ENCODE results near the gene MMADHC.

- TF ChIP-seq STAT5B (CRISPR knock-in tag; IDR thresholded peaks at IDR 0.05) (no peak), SOX6 (IDR thresholded peaks at IDR 0.05) (no peak), HES1 (IDR thresholded peaks at IDR 0.05; ENCODE audit: low read depth) (no peak), CTCF (IDR thresholded peaks at IDR 0.05 in 2 of 3, conservative IDR thresholded peaks at IDR 0.05 in 1 of 3; ENCODE audit: insufficient read depth in 2 of 3, low read depth in 1 of 3, low read length in 3 of 3) (no peak), SFPQ (IDR thresholded peaks at IDR 0.05; ENCODE audit: low read depth, low read length) (no peak), HBP1 (CRISPR knock-in tag; IDR thresholded peaks at IDR 0.05) (no peak), JUN (IDR thresholded peaks at IDR 0.05; ENCODE audit: borderline replicate concordance, low read depth, low read length) (no peak), JUN (CRISPR knock-in tag; IDR thresholded peaks at IDR 0.05; ENCODE audit: borderline replicate concordance) (no peak), NKRF (IDR thresholded peaks at IDR 0.05; ENCODE audit: borderline replicate concordance) (no peak), RAD21 (CRISPR knock-in tag; conservative IDR thresholded peaks at IDR 0.05 in 1 of 2, IDR thresholded peaks at IDR 0.05 in 1 of 2) (no peak), ILK (tag; IDR thresholded peaks at IDR 0.05; ENCODE audit: borderline replicate concordance, low read depth) (no peak), POLR2AphosphoS5 (IDR thresholded peaks at IDR 0.05; ENCODE audit: control insufficient read depth, insufficient read depth, low read depth, low read length) (no peak), ELF4 (CRISPR knock-in tag; IDR thresholded peaks at IDR 0.05) (no peak), EZH2 (IDR thresholded peaks at IDR 0.05; ENCODE audit: borderline replicate concordance, low read depth, low read length) (no peak)
- TF ChIP-seq, protein P1, sequence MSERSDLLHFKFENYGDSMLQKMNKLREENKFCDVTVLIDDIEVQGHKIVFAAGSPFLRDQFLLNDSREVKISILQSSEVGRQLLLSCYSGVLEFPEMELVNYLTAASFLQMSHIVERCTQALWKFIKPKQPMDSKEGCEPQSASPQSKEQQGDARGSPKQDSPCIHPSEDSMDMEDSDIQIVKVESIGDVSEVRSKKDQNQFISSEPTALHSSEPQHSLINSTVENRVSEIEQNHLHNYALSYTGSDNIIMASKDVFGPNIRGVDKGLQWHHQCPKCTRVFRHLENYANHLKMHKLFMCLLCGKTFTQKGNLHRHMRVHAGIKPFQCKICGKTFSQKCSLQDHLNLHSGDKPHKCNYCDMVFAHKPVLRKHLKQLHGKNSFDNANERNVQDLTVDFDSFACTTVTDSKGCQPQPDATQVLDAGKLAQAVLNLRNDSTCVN (CRISPR knock-in tag; IDR thresholded peaks at IDR 0.05), result no peak
Measured at GRCh38 chr2:149556452-149556851, 31.1 kb downstream of the MMADHC start.

Data from K562 (cell line).